ENCODE measurements around the gene WNT16. TPM values are rescaled to one million over a fixed set of nuclear protein-coding genes. Genes with fewer than 3 reads are reported as not detected.
A peak's percentile ranks its signal among the peaks of the same experiment; 100 is the strongest.

The WNT16 gene
- total and polyA plus RNA-seq, 2 experiments from 2014 or later, result 0.45 to 0.73 TPM

- TF ChIP-seq REST (IDR thresholded peaks at IDR 0.05; ENCODE audit: unreplicated experiment) (no peak), NANOG (IDR thresholded peaks at IDR 0.05; ENCODE audit: borderline replicate concordance) (no peak)
Observed at GRCh38 chr7:121322460-121322859, 6.3 kb upstream of the WNT16 start (continued).

GRCh38 chr7:121323515-121324302 lies 5.1 kb upstream of the WNT16 start:
- peaks cover 11% of the 10 kb centered on the region for H3K27me3 ChIP-seq (ENCODE audit: insufficient read depth)
- DNase-seq (ENCODE audit: low spot score) (no peak), ATAC-seq (no peak)
- no peaks in the 10 kb centered on the region for H3F3A ChIP-seq (replicated peaks; ENCODE audit: low read depth)
- Mint-ChIP-seq H3K4me1 (no peaks in the 10 kb centered on the region; the same call in 2 of the 3 replicates), H3K27me3 (ENCODE audit: insufficient read depth, low read depth, poor library complexity) (peaks cover 6% of the 10 kb centered on the region), H3K36me3 (ENCODE audit: low read depth) (no peaks in the 10 kb centered on the region), H3K4me3 (no peak overlapping the region), H3K27ac (no peak overlapping the region), H3K9me3 (no peaks in the 10 kb centered on the region)
- no peaks in the 10 kb centered on the region for H3K9me2 ChIP-seq (ENCODE audit: insufficient read depth)
- no peak overlapping the region for H3K27ac ChIP-seq (ENCODE audit: low read depth)
- H3K79me2 ChIP-seq (replicated peaks; ENCODE audit: insufficient read depth), result no peaks in the 10 kb centered on the region
- no peaks in the 10 kb centered on the region for H3K4me1 ChIP-seq (ENCODE audit: insufficient read depth)
- H4K20me1 ChIP-seq (replicated peaks; ENCODE audit: insufficient read depth), result no peaks in the 10 kb centered on the region
- H2AFZ ChIP-seq, result peak overlapping the region; percentile 64; the same call in 1 of the 2 replicates
- H3K36me3 ChIP-seq (ENCODE audit: insufficient read depth), result no peaks in the 10 kb centered on the region
- no peak overlapping the region for H3K4me3 ChIP-seq
- H3K4me2 ChIP-seq, result no peak overlapping the region
- TF ChIP-seq CTCF (conservative IDR thresholded peaks at IDR 0.05; ENCODE audit: low read depth in 2 of 2), result no peak
- no peak for TF ChIP-seq ZNF331 (CRISPR knock-in tag; IDR thresholded peaks at IDR 0.05; ENCODE audit: low read depth)
- no peak for TF ChIP-seq REST (IDR thresholded peaks at IDR 0.05; ENCODE audit: unreplicated experiment)
- no peak for TF ChIP-seq NANOG (IDR thresholded peaks at IDR 0.05; ENCODE audit: borderline replicate concordance)
- TF ChIP-seq ETS1 (IDR thresholded peaks at IDR 0.05), result no peak
- TF ChIP-seq EZH2 (IDR thresholded peaks at IDR 0.05; ENCODE audit: low read depth, unreplicated experiment), result no peak
- no peak for TF ChIP-seq POLR2AphosphoS5 (IDR thresholded peaks at IDR 0.05; ENCODE audit: low read depth)
